GM19193 (cell line): ENCODE data around the gene KAT14.

Experiments used
- POLR2A ChIP-seq: IDR thresholded peaks from 4 replicates; pipeline ENCODE4 v1.6.1; 2011; ENCODE audit not compliant: insufficient read depth, insufficient read length; ENCODE audit errors: extremely low read depth

The KAT14 gene

GRCh38 chr20:18137412-18138265 is at the start of gene KAT14, which contains the start of gene PET117:
TSS of gene KAT14 (plus strand) at chr20:18137863. CDS start at chr20:18142661, 4,798 bp downstream.
TSS of gene PET117 (plus strand) at chr20:18137863. CDS start at chr20:18137956, 93 bp downstream.
- peak; percentile 86 for TF ChIP-seq POLR2A

- TF ChIP-seq POLR2A, result no peak
Measured at GRCh38 chr20:18090044-18090443, 47.6 kb upstream of the KAT14 start.

- no peak for TF ChIP-seq POLR2A
Measured at GRCh38 chr20:18090477-18090876, 47.2 kb upstream of the KAT14 start.

GRCh38 chr20:18091623-18092022 is 46.0 kb upstream of the KAT14 start:
- TF ChIP-seq POLR2A, result no peak

- TF ChIP-seq POLR2A, result no peak
Measured at GRCh38 chr20:18092890-18093289, 44.8 kb upstream of the KAT14 start.

- no peak for TF ChIP-seq POLR2A
Measured at GRCh38 chr20:18093388-18093787, 44.3 kb upstream of the KAT14 start.

GRCh38 chr20:18094191-18094590 is 43.5 kb upstream of the KAT14 start:
- no peak for TF ChIP-seq POLR2A

- no peak for TF ChIP-seq POLR2A
Measured at GRCh38 chr20:18101125-18101810, 36.4 kb upstream of the KAT14 start.

GRCh38 chr20:18103497-18103896 is 34.2 kb upstream of the KAT14 start:
- no peak for TF ChIP-seq POLR2A

- TF ChIP-seq POLR2A, result no peak
Measured at GRCh38 chr20:18108326-18108725, 29.3 kb upstream of the KAT14 start.

- no peak for TF ChIP-seq POLR2A
Measured at GRCh38 chr20:18132663-18133062, 5.0 kb upstream of the KAT14 start.

GRCh38 chr20:18133962-18134361 is 3.7 kb upstream of the KAT14 start:
- TF ChIP-seq POLR2A, result no peak

- no peak for TF ChIP-seq POLR2A
Measured at GRCh38 chr20:18138266-18138582, 561 bp downstream of the KAT14 start.

- TF ChIP-seq POLR2A, result no peak
Measured at GRCh38 chr20:18138639-18139583, 1.2 kb downstream of the KAT14 start.

- no peak for TF ChIP-seq POLR2A
Measured at GRCh38 chr20:18139832-18140231, 2.2 kb downstream of the KAT14 start.
